ENCODE data around the gene RBFOX2.

The RBFOX2 gene

GRCh38 chr22:35993048-35993714, 35.4 kb downstream of the RBFOX2 start:
- no peaks in the 10 kb centered on the region for H3K36me3 ChIP-seq (replicated peaks; ENCODE audit: low read depth, low read length)
- no peaks in the 10 kb centered on the region for H3K9me3 ChIP-seq (ENCODE audit: insufficient read depth, low read length)
- H3K9ac ChIP-seq (ENCODE audit: low read length): no peak overlapping the region
- H3K4me1 ChIP-seq (ENCODE audit: low read length): no peaks in the 10 kb centered on the region
- peaks cover 70% of the 10 kb centered on the region for H3K27me3 ChIP-seq (ENCODE audit: low read depth, low read length)
- no peaks in the 10 kb centered on the region for H4K20me1 ChIP-seq (ENCODE audit: insufficient read depth, low read length)
- H2AFZ ChIP-seq (ENCODE audit: low read depth, low read length): no peak overlapping the region
- no peak overlapping the region for H3K4me2 ChIP-seq (ENCODE audit: low read length)
- H3K4me3 ChIP-seq (ENCODE audit: low read length): no peak overlapping the region
- TF ChIP-seq, protein P1, sequence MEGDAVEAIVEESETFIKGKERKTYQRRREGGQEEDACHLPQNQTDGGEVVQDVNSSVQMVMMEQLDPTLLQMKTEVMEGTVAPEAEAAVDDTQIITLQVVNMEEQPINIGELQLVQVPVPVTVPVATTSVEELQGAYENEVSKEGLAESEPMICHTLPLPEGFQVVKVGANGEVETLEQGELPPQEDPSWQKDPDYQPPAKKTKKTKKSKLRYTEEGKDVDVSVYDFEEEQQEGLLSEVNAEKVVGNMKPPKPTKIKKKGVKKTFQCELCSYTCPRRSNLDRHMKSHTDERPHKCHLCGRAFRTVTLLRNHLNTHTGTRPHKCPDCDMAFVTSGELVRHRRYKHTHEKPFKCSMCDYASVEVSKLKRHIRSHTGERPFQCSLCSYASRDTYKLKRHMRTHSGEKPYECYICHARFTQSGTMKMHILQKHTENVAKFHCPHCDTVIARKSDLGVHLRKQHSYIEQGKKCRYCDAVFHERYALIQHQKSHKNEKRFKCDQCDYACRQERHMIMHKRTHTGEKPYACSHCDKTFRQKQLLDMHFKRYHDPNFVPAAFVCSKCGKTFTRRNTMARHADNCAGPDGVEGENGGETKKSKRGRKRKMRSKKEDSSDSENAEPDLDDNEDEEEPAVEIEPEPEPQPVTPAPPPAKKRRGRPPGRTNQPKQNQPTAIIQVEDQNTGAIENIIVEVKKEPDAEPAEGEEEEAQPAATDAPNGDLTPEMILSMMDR (IDR thresholded peaks at IDR 0.05; ENCODE audit: low read depth, low read length): no peak
- TF ChIP-seq EZH2phosphoT487 (IDR thresholded peaks at IDR 0.05; ENCODE audit: low read depth): no peak
- no peaks in the 10 kb centered on the region for H3K79me2 ChIP-seq (ENCODE audit: low read length)
- H3K27ac ChIP-seq (ENCODE audit: low read length): no peak overlapping the region

DNA sequence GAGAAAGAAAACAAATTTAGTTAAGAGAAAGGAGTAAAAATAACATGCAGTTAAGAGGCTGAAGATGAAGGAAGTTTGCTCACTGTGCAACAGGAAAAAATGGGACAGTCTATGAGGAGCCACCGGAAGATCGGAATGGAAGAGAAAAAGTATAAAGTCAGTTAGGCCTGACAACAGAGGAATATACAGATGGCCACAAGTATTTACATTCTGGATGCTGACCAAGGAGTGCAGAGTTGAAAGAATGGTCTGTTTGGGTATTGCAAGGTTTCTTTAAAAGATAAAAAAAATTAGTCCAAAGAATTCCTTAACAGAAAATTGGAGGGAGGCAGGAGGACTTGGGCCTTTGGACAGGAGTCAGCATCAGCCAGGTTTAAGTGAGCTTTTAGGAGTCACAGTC, 37.5 kb downstream of the RBFOX2 start:
- no peaks in the 10 kb centered on the region for H4K20me1 ChIP-seq (ENCODE audit: insufficient read depth, low read length)
- H3K9me3 ChIP-seq (ENCODE audit: insufficient read depth, low read length): no peaks in the 10 kb centered on the region
- no peaks in the 10 kb centered on the region for H3K79me2 ChIP-seq (ENCODE audit: low read length)
- no peak overlapping the region for H3K27ac ChIP-seq (ENCODE audit: low read length)
- peaks cover 80% of the 10 kb centered on the region for H3K27me3 ChIP-seq (ENCODE audit: low read depth, low read length)
- TF ChIP-seq, protein P1 (IDR thresholded peaks at IDR 0.05; ENCODE audit: low read depth, low read length): no peak
- no peak for TF ChIP-seq EZH2phosphoT487 (IDR thresholded peaks at IDR 0.05; ENCODE audit: low read depth)
- no peaks in the 10 kb centered on the region for H3K36me3 ChIP-seq (replicated peaks; ENCODE audit: low read depth, low read length)
- H3K4me2 ChIP-seq (ENCODE audit: low read length): no peak overlapping the region
- H3K4me1 ChIP-seq (ENCODE audit: low read length): no peaks in the 10 kb centered on the region
- H3K4me3 ChIP-seq (ENCODE audit: low read length): no peak overlapping the region
- no peak overlapping the region for H2AFZ ChIP-seq (ENCODE audit: low read depth, low read length)
- no peak overlapping the region for H3K9ac ChIP-seq (ENCODE audit: low read length)

GRCh38 chr22:35988030-35988429, 40.6 kb downstream of the RBFOX2 start:
- Histone ChIP-seq H3K4me3 (ENCODE audit: low read length) (no peak overlapping the region), H3K79me2 (ENCODE audit: low read length) (no peaks in the 10 kb centered on the region), H3K27ac (ENCODE audit: low read length) (no peak overlapping the region), H4K20me1 (ENCODE audit: insufficient read depth, low read length) (no peaks in the 10 kb centered on the region), H3K9ac (ENCODE audit: low read length) (no peak overlapping the region), H2AFZ (ENCODE audit: low read depth, low read length) (no peak overlapping the region), H3K4me1 (ENCODE audit: low read length) (no peaks in the 10 kb centered on the region), H3K4me2 (ENCODE audit: low read length) (no peak overlapping the region), H3K36me3 (replicated peaks; ENCODE audit: low read depth, low read length) (no peaks in the 10 kb centered on the region), H3K27me3 (ENCODE audit: low read depth, low read length) (peaks cover 91% of the 10 kb centered on the region), H3K9me3 (ENCODE audit: insufficient read depth, low read length) (no peaks in the 10 kb centered on the region)
- TF ChIP-seq EZH2phosphoT487 (IDR thresholded peaks at IDR 0.05; ENCODE audit: low read depth): no peak
- TF ChIP-seq, protein P1 (IDR thresholded peaks at IDR 0.05; ENCODE audit: low read depth, low read length): no peak

- H4K20me1 ChIP-seq (ENCODE audit: insufficient read depth, low read length): no peaks in the 10 kb centered on the region
- TF ChIP-seq EZH2phosphoT487 (IDR thresholded peaks at IDR 0.05; ENCODE audit: low read depth): no peak
- TF ChIP-seq, protein P1 (IDR thresholded peaks at IDR 0.05; ENCODE audit: low read depth, low read length): no peak
- no peak overlapping the region for H3K4me3 ChIP-seq (ENCODE audit: low read length)
- no peak overlapping the region for H2AFZ ChIP-seq (ENCODE audit: low read depth, low read length)
- no peaks in the 10 kb centered on the region for H3K79me2 ChIP-seq (ENCODE audit: low read length)
- H3K9me3 ChIP-seq (ENCODE audit: insufficient read depth, low read length): no peaks in the 10 kb centered on the region
- H3K4me2 ChIP-seq (ENCODE audit: low read length): no peak overlapping the region
- H3K36me3 ChIP-seq (replicated peaks; ENCODE audit: low read depth, low read length): no peaks in the 10 kb centered on the region
- H3K4me1 ChIP-seq (ENCODE audit: low read length): no peaks in the 10 kb centered on the region
- H3K9ac ChIP-seq (ENCODE audit: low read length): no peak overlapping the region
- no peak overlapping the region for H3K27ac ChIP-seq (ENCODE audit: low read length)
- peaks cover 91% of the 10 kb centered on the region for H3K27me3 ChIP-seq (ENCODE audit: low read depth, low read length)
Measured at GRCh38 chr22:35987487-35987886, 41.1 kb downstream of the RBFOX2 start.

Data from OCI-LY3 (cell line).